K562 (cell line): ENCODE measurements around the gene DBNDD1. TPM values are rescaled to one million over a fixed set of nuclear protein-coding genes. Genes with fewer than 3 reads are reported as not detected.

Source experiments
- ATF6 ChIP-seq: sonication (generic); formaldehyde crosslinking; IDR thresholded peaks from 2 replicates; pipeline ENCODE4 v1.4.0; 2020; ENCODE audit warnings: mild to moderate bottlenecking, missing genetic modification reagents
- FOS ChIP-seq: IDR thresholded peaks from 3 replicates; pipeline ENCODE4 v1.6.1; 2011; ENCODE audit not compliant: insufficient read length; ENCODE audit errors: extremely low read depth
- MAFG ChIP-seq: fragments of 450-650 bp; conservative IDR thresholded peaks from 2 replicates; pipeline ENCODE4 v1.6.1; 2016; ENCODE audit warnings: missing genetic modification characterization, missing compliant biosample characterization
- MGA ChIP-seq: fragments of 450-650 bp; IDR thresholded peaks from 2 replicates; pipeline ENCODE4 v1.6.1; 2016; ENCODE audit warnings: mild to moderate bottlenecking, moderate library complexity
- NCOA6 ChIP-seq: fragments of 450-650 bp; IDR thresholded peaks from 2 replicates; pipeline ENCODE4 v1.6.1; 2017; ENCODE audit warnings: mild to moderate bottlenecking
- PBX2 ChIP-seq, 2 experiments: IDR thresholded peaks in 1 of 2; conservative IDR thresholded peaks in 1 of 2; 2 replicates each; pipeline ENCODE4 v1.6.1; 2016; ENCODE audit warnings: low read depth in 2 of 2, mild to moderate bottlenecking in 1 of 2, missing compliant biosample characterization in 1 of 2, missing genetic modification characterization in 1 of 2, moderate library complexity in 1 of 2
- TAF1 ChIP-seq: IDR thresholded peaks from 2 replicates; pipeline ENCODE4 v1.6.1; 2011; ENCODE audit warnings: mild to moderate bottlenecking, low read length, moderate library complexity; ENCODE audit not compliant: insufficient read depth, control insufficient read depth, severe bottlenecking; ENCODE audit errors: extremely low read depth
- ZFX ChIP-seq: sonication (generic); formaldehyde crosslinking; IDR thresholded peaks from 2 replicates; pipeline ENCODE4 v1.8.0; 2022; ENCODE audit warnings: mild to moderate bottlenecking, missing genetic modification reagents, moderate library complexity
- ZNF184 ChIP-seq: sonication (generic); formaldehyde crosslinking; IDR thresholded peaks from 2 replicates; pipeline ENCODE4 v1.5.0; 2020; ENCODE audit warnings: missing genetic modification reagents
- polyA plus RNA-seq, 8 experiments: library from polyadenylated mRNA; depleted of rRNA in 4 of 8; stranded (reverse) in 5 of 8; unstranded in 3 of 8; fragments of >200 nt; fragmentation: Nextera tagmentation in 2 of 8; fragmentation: Illumina TruSeq in 1 of 8; extraction: Ambion mirVana in 2 of 8; extraction: Trizol in 1 of 8; gene quantifications; 2 replicates each; pipeline versions ENCODE4 v1.2.1 to v1.2.3, GENCODE V29; 2011 to 2014; ENCODE audit warnings: inconsistent platforms in 1 of 8, missing spikeins in 1 of 8
- total RNA-seq, 7 experiments: library from RNA; depleted of rRNA in 6 of 7; stranded (reverse); fragments of >200 nt in 6 of 7; fragmentation: Illumina TruSeq in 2 of 7; extraction: Trizol in 2 of 7; gene quantifications; 2 replicates each; pipeline versions ENCODE4 v1.2.1 to v1.2.3, GENCODE V29; 2011 to 2021; ENCODE audit warnings: low replicate concordance in 1 of 7

The DBNDD1 gene
- total and polyA plus RNA-seq, 9 of the 15 experiments (the other 6 are each of a cell fraction or from before 2014, with no cell fraction given), result 0.55 to 13.0 (median 5.8) TPM

- TF ChIP-seq MGA (peak; percentile 64), TAF1 (peak; percentile 75), FOS (no peak), ZFX (CRISPR knock-in tag) (peak; percentile 95), ZNF184 (CRISPR knock-in tag) (no peak), PBX2 (CRISPR knock-in tag; IDR thresholded peaks at IDR 0.05; ENCODE audit: low read depth) (no peak), PBX2 (tag; conservative IDR thresholded peaks at IDR 0.05; ENCODE audit: low read depth) (no peak), NCOA6 (peak; percentile 70), ATF6 (CRISPR knock-in tag) (0 out of 2 replicates have a peak, but pooled peaks have one; percentile 66), MAFG (tag) (no peak)
These were observed 46.7 kb downstream of the DBNDD1 start (continued) for GRCh38 chr16:89972244-89973234.
